WTC11 (cell line): ENCODE results near the gene MAP3K14.
"Not testable (repeated sequence)": the region's sequence is repeated elsewhere in the genome, so short reads cannot be mapped to it uniquely, and the experiment has no call there.

Source experiments
- JUN ChIP-seq: sonication (generic); formaldehyde crosslinking; IDR thresholded peaks from 2 replicates; pipeline ENCODE4 v1.8.0; 2023; ENCODE audit warnings: mild to moderate bottlenecking, missing genetic modification reagents
- NR2C2 ChIP-seq: sonication (generic); formaldehyde crosslinking; IDR thresholded peaks from 2 replicates; pipeline ENCODE4 v1.8.0; 2022; ENCODE audit warnings: mild to moderate bottlenecking, missing genetic modification reagents

DNA sequence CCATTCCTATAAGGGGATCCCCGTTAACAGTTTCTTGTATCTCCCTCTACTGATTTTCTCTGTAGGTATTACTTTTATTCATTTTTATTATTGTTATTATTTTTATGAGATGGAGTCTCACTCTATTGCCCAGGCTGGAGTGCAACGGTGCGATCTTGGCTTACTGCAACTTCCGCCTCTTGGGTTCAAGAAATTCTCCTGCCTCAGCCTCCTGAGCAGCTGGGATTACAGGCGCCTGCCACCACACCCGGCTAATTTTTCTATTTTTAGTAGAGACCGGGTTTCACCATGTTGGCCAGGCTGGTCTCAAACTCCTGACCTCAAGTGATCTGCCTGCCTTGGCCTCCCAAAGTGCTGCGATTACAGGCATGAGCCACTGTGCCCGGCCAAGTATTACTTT is 14.6 kb downstream of the MAP3K14 start:
- not testable (repeated sequence) for TF ChIP-seq NR2C2, JUN (CRISPR knock-in tag)
